Peyer's patch (tissue), 4 donors: ENCODE data around the gene GABRB1.

Source experiments
- CTCF ChIP-seq, 6 experiments: fragments of 450-650 bp in 4 of 6; fragments of 200-600 bp in 2 of 6; sonication (generic) in 1 of 6; IDR thresholded peaks; one replicate each; pipeline ENCODE4 v1.5.1; 2017 to 2019; ENCODE audit warnings: antibody characterized with exemption in 6 of 6, mild to moderate bottlenecking in 3 of 6, moderate library complexity in 1 of 6
- POLR2A ChIP-seq, 2 donors: fragments of 450-650 bp; IDR thresholded peaks; one replicate each; pipeline ENCODE4 v1.5.1; 2017; ENCODE audit warnings: antibody characterized with exemption in 2 of 2, mild to moderate bottlenecking in 2 of 2, moderate library complexity in 2 of 2

DNA sequence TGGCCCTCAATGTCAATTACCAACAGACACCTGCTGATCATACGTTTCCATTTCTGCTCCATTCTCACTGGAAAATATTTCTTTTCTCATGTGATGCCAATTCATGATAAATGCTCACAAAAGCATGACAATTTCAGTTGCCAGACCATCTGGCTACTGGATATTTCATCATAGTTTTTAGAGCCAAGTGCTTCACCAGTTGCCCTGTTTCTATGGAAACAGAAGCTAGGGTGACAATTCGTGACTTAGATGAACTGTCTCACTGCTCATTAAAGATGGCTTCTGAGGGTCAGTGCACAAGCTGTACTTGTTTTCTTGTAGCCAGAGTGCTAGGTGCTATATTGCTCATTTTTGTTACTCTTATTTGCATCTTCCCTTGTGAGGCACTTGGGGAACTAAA is 247.3 kb downstream of the GABRB1 start:
- TF ChIP-seq CTCF (IDR thresholded peaks at IDR 0.05) (no peak), POLR2A (IDR thresholded peaks at IDR 0.05) (no peak)
